Suprapubic skin (tissue), 3 donors: Measurements from ENCODE around the gene RAP1A.

Experiments used
- EP300 ChIP-seq: sonication (generic); formaldehyde crosslinking; IDR thresholded peaks from one replicate; pipeline ENCODE4 v1.6.1; 2017; ENCODE audit warnings: antibody characterized with exemption
- POLR2A ChIP-seq, 2 donors: fragments of 450-650 bp; IDR thresholded peaks; one replicate each; pipeline ENCODE4 v1.6.1; 2017; ENCODE audit warnings: antibody characterized with exemption in 2 of 2, mild to moderate bottlenecking in 2 of 2, moderate library complexity in 2 of 2
- TF ChIP-seq, protein P1 (sequence below), 2 donors: fragments of 200-600 bp in 1 of 2; fragments of 450-650 bp in 1 of 2; sonication (generic) in 1 of 2; IDR thresholded peaks; one replicate each; pipeline ENCODE4 v1.5.1; 2016 to 2019; ENCODE audit warnings: antibody characterized with exemption in 2 of 2, mild to moderate bottlenecking in 1 of 2, moderate library complexity in 1 of 2

DNA sequence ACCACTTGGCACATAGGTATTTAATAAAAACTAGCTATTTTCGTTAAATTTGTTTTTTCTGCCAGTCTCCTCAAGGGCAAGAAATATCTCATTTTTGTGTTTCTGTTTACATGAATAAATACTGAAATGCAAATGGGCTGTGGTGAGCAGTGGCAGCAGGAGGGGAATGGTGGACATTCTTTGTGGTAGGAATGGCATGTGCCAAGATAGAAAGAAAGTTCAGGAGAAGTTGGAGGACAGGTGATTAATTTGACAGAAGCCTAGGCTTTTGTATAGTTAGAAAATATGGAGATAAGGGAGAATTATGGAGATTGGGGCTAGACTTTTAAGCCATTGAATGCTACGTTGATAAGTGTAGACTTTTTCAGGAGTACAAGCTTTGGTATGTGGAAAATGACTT is 8.6 kb downstream of the RAP1A start:
- TF ChIP-seq, protein P1, sequence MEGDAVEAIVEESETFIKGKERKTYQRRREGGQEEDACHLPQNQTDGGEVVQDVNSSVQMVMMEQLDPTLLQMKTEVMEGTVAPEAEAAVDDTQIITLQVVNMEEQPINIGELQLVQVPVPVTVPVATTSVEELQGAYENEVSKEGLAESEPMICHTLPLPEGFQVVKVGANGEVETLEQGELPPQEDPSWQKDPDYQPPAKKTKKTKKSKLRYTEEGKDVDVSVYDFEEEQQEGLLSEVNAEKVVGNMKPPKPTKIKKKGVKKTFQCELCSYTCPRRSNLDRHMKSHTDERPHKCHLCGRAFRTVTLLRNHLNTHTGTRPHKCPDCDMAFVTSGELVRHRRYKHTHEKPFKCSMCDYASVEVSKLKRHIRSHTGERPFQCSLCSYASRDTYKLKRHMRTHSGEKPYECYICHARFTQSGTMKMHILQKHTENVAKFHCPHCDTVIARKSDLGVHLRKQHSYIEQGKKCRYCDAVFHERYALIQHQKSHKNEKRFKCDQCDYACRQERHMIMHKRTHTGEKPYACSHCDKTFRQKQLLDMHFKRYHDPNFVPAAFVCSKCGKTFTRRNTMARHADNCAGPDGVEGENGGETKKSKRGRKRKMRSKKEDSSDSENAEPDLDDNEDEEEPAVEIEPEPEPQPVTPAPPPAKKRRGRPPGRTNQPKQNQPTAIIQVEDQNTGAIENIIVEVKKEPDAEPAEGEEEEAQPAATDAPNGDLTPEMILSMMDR (IDR thresholded peaks at IDR 0.05), result no peak
- TF ChIP-seq POLR2A (IDR thresholded peaks at IDR 0.05), result no peak
- TF ChIP-seq EP300, result no peak
